K562 (cell line): ENCODE data around the gene SSH3. TPM values are rescaled to one million over a fixed set of nuclear protein-coding genes. Genes with fewer than 3 reads are reported as not detected.

Source experiments
- FOXA1 ChIP-seq: fragments of 450-650 bp; IDR thresholded peaks from 2 replicates; pipeline ENCODE4 v1.6.1; 2016; ENCODE audit warnings: mild to moderate bottlenecking, borderline replicate concordance
- HDAC3 ChIP-seq: fragments of 450-650 bp; IDR thresholded peaks from 2 replicates; pipeline ENCODE4 v1.6.1; 2018; ENCODE audit warnings: borderline replicate concordance, mild to moderate bottlenecking, moderate library complexity; ENCODE audit not compliant: partially characterized antibody
- TFAM ChIP-seq: fragments of 250-450 bp; sonication (Bioruptor Pico); conservative IDR thresholded peaks from 2 replicates; pipeline ENCODE4 v1.5.0; 2021; ENCODE audit warnings: mild to moderate bottlenecking, moderate library complexity
- YY1 ChIP-seq, 3 experiments: IDR thresholded peaks; 2 replicates each; pipeline ENCODE4 v1.6.1; 2011; ENCODE audit warnings: low read length in 2 of 3, mild to moderate bottlenecking in 2 of 3, moderate library complexity in 2 of 3, borderline replicate concordance in 1 of 3, control low read depth in 1 of 3, low read depth in 1 of 3; ENCODE audit not compliant: insufficient read depth in 3 of 3, insufficient replicate concordance in 2 of 3, control insufficient read depth in 1 of 3, insufficient read length in 1 of 3; ENCODE audit errors: extremely low read depth in 1 of 3
- polyA plus RNA-seq, 8 experiments: library from polyadenylated mRNA; depleted of rRNA in 4 of 8; stranded (reverse) in 5 of 8; unstranded in 3 of 8; fragments of >200 nt; fragmentation: Nextera tagmentation in 2 of 8; fragmentation: Illumina TruSeq in 1 of 8; extraction: Ambion mirVana in 2 of 8; extraction: Trizol in 1 of 8; gene quantifications; 2 replicates each; pipeline versions ENCODE4 v1.2.1 to v1.2.3, GENCODE V29; 2011 to 2014; ENCODE audit warnings: inconsistent platforms in 1 of 8, missing spikeins in 1 of 8
- total RNA-seq, 7 experiments: library from RNA; depleted of rRNA in 6 of 7; stranded (reverse); fragments of >200 nt in 6 of 7; fragmentation: Illumina TruSeq in 2 of 7; extraction: Trizol in 2 of 7; gene quantifications; 2 replicates each; pipeline versions ENCODE4 v1.2.1 to v1.2.3, GENCODE V29; 2011 to 2021; ENCODE audit warnings: low replicate concordance in 1 of 7
- TF ChIP-seq, protein P1 (sequence below), 3 experiments: fragments of 200-800 bp in 1 of 3; fragments of 250-450 bp in 1 of 3; fragments of 450-650 bp in 1 of 3; sonication (Bioruptor Pico) in 1 of 3; sonication (Bioruptor generic) in 1 of 3; formaldehyde crosslinking in 1 of 3; IDR thresholded peaks; 2 replicates each; pipeline versions ENCODE4 v1.6.1 to v1.8.0; 2016 to 2022; ENCODE audit warnings: mild to moderate bottlenecking in 2 of 3, missing genetic modification characterization in 2 of 3, missing compliant biosample characterization in 1 of 3, moderate library complexity in 1 of 3
- TF ChIP-seq, protein P2 (sequence below): fragments of 200-600 bp; sonication (generic); IDR thresholded peaks from one replicate; pipeline ENCODE4 v1.6.1; 2012; ENCODE audit warnings: mild to moderate bottlenecking, low read depth, low read length, inconsistent platforms
- TF ChIP-seq, protein P3 (sequence below): fragments of 250-450 bp; sonication (Bioruptor Pico); IDR thresholded peaks from 2 replicates; pipeline ENCODE4 v1.5.0; 2020; ENCODE audit warnings: mild to moderate bottlenecking, borderline replicate concordance

The SSH3 gene
- total and polyA plus RNA-seq, 9 of the 15 experiments (the other 6 are each of a cell fraction or from before 2014, with no cell fraction given), result 0.07 to 1.0 (median 0.24) TPM; not detected in 3

DNA sequence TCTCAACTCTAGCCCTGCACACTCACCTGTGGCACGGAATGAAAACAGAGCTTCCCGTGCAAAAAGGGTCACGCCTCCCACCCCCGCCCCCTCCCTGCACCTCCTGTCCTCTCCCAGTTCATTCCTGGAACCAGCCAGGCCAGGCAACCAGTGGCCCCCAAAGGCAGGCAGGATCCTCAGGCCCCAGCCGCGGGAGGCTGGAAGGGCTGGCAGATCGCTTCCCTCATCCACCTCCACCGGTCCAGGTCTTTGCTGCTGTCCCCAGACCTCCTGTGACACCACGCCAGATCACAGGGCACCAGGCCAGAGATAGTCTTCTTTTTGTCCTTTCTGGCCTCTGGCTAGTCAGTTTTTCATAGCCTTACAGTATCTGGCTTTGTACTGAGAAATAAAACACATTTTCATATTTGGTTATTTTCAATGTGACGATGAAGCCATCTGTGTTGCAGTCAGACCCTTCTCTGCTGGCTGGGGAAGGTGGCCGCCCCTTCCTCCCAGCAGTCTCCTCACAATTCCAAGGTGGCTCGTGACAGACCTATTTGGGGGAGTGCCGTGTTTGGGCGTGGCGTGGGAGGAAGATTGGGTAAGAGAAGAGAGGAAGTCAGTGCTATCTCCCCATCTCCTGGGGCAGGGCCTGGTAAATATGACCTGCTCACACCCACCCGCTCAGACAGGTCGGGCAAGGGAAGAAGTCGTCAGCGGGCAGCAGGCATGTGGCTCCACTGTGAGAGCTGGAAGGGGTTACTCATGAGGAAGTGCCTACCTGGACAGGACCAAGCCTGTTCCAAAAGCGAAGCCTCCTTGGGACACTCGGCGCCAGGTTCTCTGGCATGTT, 9.1 kb downstream of the SSH3 start (continued):
- TF ChIP-seq TFAM (CRISPR knock-in tag) (no peak), FOXA1 (no peak), YY1 (IDR thresholded peaks at IDR 0.05; ENCODE audit: borderline replicate concordance in 1 of 3, control insufficient read depth in 1 of 3, extremely low read depth in 1 of 3, insufficient read depth in 3 of 3, insufficient read length in 1 of 3, insufficient replicate concordance in 2 of 3, low read depth in 1 of 3, low read length in 2 of 3) (no peak), HDAC3 (no peak)
- TF ChIP-seq, protein P1, sequence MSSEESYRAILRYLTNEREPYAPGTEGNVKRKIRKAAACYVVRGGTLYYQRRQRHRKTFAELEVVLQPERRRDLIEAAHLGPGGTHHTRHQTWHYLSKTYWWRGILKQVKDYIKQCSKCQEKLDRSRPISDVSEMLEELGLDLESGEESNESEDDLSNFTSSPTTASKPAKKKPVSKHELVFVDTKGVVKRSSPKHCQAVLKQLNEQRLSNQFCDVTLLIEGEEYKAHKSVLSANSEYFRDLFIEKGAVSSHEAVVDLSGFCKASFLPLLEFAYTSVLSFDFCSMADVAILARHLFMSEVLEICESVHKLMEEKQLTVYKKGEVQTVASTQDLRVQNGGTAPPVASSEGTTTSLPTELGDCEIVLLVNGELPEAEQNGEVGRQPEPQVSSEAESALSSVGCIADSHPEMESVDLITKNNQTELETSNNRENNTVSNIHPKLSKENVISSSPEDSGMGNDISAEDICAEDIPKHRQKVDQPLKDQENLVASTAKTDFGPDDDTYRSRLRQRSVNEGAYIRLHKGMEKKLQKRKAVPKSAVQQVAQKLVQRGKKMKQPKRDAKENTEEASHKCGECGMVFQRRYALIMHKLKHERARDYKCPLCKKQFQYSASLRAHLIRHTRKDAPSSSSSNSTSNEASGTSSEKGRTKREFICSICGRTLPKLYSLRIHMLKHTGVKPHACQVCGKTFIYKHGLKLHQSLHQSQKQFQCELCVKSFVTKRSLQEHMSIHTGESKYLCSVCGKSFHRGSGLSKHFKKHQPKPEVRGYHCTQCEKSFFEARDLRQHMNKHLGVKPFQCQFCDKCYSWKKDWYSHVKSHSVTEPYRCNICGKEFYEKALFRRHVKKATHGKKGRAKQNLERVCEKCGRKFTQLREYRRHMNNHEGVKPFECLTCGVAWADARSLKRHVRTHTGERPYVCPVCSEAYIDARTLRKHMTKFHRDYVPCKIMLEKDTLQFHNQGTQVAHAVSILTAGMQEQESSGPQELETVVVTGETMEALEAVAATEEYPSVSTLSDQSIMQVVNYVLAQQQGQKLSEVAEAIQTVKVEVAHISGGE (CRISPR knock-in tag; IDR thresholded peaks at IDR 0.05), result peak in 1 of 3 experiments; percentile 32; a peak in 2 of 6 replicates
- TF ChIP-seq, protein P2, sequence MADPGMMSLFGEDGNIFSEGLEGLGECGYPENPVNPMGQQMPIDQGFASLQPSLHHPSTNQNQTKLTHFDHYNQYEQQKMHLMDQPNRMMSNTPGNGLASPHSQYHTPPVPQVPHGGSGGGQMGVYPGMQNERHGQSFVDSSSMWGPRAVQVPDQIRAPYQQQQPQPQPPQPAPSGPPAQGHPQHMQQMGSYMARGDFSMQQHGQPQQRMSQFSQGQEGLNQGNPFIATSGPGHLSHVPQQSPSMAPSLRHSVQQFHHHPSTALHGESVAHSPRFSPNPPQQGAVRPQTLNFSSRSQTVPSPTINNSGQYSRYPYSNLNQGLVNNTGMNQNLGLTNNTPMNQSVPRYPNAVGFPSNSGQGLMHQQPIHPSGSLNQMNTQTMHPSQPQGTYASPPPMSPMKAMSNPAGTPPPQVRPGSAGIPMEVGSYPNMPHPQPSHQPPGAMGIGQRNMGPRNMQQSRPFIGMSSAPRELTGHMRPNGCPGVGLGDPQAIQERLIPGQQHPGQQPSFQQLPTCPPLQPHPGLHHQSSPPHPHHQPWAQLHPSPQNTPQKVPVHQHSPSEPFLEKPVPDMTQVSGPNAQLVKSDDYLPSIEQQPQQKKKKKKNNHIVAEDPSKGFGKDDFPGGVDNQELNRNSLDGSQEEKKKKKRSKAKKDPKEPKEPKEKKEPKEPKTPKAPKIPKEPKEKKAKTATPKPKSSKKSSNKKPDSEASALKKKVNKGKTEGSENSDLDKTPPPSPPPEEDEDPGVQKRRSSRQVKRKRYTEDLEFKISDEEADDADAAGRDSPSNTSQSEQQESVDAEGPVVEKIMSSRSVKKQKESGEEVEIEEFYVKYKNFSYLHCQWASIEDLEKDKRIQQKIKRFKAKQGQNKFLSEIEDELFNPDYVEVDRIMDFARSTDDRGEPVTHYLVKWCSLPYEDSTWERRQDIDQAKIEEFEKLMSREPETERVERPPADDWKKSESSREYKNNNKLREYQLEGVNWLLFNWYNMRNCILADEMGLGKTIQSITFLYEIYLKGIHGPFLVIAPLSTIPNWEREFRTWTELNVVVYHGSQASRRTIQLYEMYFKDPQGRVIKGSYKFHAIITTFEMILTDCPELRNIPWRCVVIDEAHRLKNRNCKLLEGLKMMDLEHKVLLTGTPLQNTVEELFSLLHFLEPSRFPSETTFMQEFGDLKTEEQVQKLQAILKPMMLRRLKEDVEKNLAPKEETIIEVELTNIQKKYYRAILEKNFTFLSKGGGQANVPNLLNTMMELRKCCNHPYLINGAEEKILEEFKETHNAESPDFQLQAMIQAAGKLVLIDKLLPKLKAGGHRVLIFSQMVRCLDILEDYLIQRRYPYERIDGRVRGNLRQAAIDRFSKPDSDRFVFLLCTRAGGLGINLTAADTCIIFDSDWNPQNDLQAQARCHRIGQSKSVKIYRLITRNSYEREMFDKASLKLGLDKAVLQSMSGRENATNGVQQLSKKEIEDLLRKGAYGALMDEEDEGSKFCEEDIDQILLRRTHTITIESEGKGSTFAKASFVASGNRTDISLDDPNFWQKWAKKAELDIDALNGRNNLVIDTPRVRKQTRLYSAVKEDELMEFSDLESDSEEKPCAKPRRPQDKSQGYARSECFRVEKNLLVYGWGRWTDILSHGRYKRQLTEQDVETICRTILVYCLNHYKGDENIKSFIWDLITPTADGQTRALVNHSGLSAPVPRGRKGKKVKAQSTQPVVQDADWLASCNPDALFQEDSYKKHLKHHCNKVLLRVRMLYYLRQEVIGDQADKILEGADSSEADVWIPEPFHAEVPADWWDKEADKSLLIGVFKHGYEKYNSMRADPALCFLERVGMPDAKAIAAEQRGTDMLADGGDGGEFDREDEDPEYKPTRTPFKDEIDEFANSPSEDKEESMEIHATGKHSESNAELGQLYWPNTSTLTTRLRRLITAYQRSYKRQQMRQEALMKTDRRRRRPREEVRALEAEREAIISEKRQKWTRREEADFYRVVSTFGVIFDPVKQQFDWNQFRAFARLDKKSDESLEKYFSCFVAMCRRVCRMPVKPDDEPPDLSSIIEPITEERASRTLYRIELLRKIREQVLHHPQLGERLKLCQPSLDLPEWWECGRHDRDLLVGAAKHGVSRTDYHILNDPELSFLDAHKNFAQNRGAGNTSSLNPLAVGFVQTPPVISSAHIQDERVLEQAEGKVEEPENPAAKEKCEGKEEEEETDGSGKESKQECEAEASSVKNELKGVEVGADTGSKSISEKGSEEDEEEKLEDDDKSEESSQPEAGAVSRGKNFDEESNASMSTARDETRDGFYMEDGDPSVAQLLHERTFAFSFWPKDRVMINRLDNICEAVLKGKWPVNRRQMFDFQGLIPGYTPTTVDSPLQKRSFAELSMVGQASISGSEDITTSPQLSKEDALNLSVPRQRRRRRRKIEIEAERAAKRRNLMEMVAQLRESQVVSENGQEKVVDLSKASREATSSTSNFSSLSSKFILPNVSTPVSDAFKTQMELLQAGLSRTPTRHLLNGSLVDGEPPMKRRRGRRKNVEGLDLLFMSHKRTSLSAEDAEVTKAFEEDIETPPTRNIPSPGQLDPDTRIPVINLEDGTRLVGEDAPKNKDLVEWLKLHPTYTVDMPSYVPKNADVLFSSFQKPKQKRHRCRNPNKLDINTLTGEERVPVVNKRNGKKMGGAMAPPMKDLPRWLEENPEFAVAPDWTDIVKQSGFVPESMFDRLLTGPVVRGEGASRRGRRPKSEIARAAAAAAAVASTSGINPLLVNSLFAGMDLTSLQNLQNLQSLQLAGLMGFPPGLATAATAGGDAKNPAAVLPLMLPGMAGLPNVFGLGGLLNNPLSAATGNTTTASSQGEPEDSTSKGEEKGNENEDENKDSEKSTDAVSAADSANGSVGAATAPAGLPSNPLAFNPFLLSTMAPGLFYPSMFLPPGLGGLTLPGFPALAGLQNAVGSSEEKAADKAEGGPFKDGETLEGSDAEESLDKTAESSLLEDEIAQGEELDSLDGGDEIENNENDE, result no peak
- TF ChIP-seq, protein P3, sequence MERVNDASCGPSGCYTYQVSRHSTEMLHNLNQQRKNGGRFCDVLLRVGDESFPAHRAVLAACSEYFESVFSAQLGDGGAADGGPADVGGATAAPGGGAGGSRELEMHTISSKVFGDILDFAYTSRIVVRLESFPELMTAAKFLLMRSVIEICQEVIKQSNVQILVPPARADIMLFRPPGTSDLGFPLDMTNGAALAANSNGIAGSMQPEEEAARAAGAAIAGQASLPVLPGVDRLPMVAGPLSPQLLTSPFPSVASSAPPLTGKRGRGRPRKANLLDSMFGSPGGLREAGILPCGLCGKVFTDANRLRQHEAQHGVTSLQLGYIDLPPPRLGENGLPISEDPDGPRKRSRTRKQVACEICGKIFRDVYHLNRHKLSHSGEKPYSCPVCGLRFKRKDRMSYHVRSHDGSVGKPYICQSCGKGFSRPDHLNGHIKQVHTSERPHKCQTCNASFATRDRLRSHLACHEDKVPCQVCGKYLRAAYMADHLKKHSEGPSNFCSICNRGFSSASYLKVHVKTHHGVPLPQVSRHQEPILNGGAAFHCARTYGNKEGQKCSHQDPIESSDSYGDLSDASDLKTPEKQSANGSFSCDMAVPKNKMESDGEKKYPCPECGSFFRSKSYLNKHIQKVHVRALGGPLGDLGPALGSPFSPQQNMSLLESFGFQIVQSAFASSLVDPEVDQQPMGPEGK, result no peak
